PC-3 (cell line): Measurements from ENCODE around the gene PRLR. TPM values are rescaled to one million over a fixed set of nuclear protein-coding genes. Genes with fewer than 3 reads are reported as not detected.

Experiments
- ATAC-seq: fragments of 200-7000 bp; cut with Tn5 transposase; 2 replicates; pipeline ENCODE4 v1.9.1; 2020; ENCODE audit warnings: mild to moderate bottlenecking, moderate library complexity
- BruUV-seq: library from RNA; stranded (reverse); fragments of 400-500 nt; replicated peaks from 2 replicates; lab custom pipeline; 2021; lab: Mats Ljungman, UMichigan
- CTCF ChIA-PET: fragments of 300-600 bp; sonication (Branson Sonifier 250); formaldehyde crosslinking; loops from one replicate; lab custom pipeline; 2022; ENCODE audit warnings: antibody characterized with exemption; lab: Charles Lee
- POLR2A ChIA-PET: fragments of 300-600 bp; sonication (Branson Sonifier 250); formaldehyde crosslinking; loops from one replicate; lab custom pipeline; 2022; ENCODE audit warnings: antibody characterized with exemption; ENCODE audit not compliant: unreplicated experiment; lab: Charles Lee
- DNase-seq: peaks from one replicate; pipeline ENCODE4 v3.0.0-alpha.2; 2015
- H2AFZ ChIP-seq: fragments of 300-600 bp; sonication (generic); 2 replicates; pipeline ENCODE4 v1.6.0; 2016; ENCODE audit warnings: antibody characterized with exemption, low read length
- H3F3A ChIP-seq: fragments of 300-600 bp; sonication (generic); one replicate; pipeline ENCODE4 v1.6.0; 2017; ENCODE audit warnings: antibody characterized with exemption, low read length, control low read depth, mild to moderate bottlenecking; ENCODE audit not compliant: unreplicated experiment
- H3K27ac ChIP-seq: fragments of 300-600 bp; sonication (generic); 2 replicates; pipeline ENCODE4 v1.5.1; 2016; ENCODE audit warnings: mild to moderate bottlenecking, low read length
- H3K27me3 ChIP-seq: fragments of 300-600 bp; sonication (generic); 2 replicates; pipeline ENCODE4 v1.6.1; 2016; ENCODE audit warnings: low read length, mixed read lengths
- H3K36me3 ChIP-seq: fragments of 300-600 bp; sonication (generic); 2 replicates; pipeline ENCODE4 v1.6.1; 2016; ENCODE audit warnings: low read depth, mixed run types, low read length, mixed read lengths
- H3K4me1 ChIP-seq: fragments of 300-600 bp; sonication (generic); 2 replicates; pipeline ENCODE4 v1.5.1; 2016; ENCODE audit warnings: low read length; ENCODE audit not compliant: insufficient read depth
- H3K4me2 ChIP-seq: fragments of 300-600 bp; sonication (generic); 2 replicates; pipeline ENCODE4 v1.6.0; 2016; ENCODE audit warnings: low read length
- H3K4me3 ChIP-seq: fragments of 300-600 bp; sonication (generic); 2 replicates; pipeline ENCODE4 v1.5.1; 2016; ENCODE audit warnings: mild to moderate bottlenecking, low read length, mixed read lengths
- H3K79me2 ChIP-seq: fragments of 300-600 bp; sonication (generic); 2 replicates; pipeline ENCODE4 v1.6.1; 2017; ENCODE audit warnings: low read length, mixed read lengths
- H3K9ac ChIP-seq: fragments of 300-600 bp; sonication (generic); 2 replicates; pipeline ENCODE4 v1.6.0; 2016; ENCODE audit warnings: mild to moderate bottlenecking, low read length
- H3K9me2 ChIP-seq: fragments of 300-600 bp; sonication (generic); replicated peaks from 2 replicates; pipeline ENCODE4 v1.6.1; 2016; ENCODE audit warnings: mixed run types, low read length, mixed read lengths
- H3K9me3 ChIP-seq: fragments of 300-600 bp; sonication (generic); 2 replicates; pipeline ENCODE4 v1.6.1; 2016; ENCODE audit warnings: low read length, mixed read lengths
- H4K20me1 ChIP-seq: fragments of 300-600 bp; sonication (generic); 2 replicates; pipeline ENCODE4 v1.6.1; 2016; ENCODE audit warnings: low read length, mixed read lengths
- CTCF ChIP-seq: fragments of 300-600 bp; sonication (generic); conservative IDR thresholded peaks from 2 replicates; pipeline ENCODE4 v1.5.1; 2017; ENCODE audit warnings: antibody characterized with exemption, low read depth, mild to moderate bottlenecking, low read length
- EZH2 ChIP-seq: fragments of 300-600 bp; sonication (generic); IDR thresholded peaks from one replicate; pipeline ENCODE4 v1.6.1; 2017; ENCODE audit warnings: antibody characterized with exemption, mild to moderate bottlenecking, low read length; ENCODE audit not compliant: unreplicated experiment
- EZH2phosphoT487 ChIP-seq: fragments of 300-600 bp; sonication (generic); IDR thresholded peaks from 2 replicates; pipeline ENCODE4 v1.6.1; 2018; ENCODE audit warnings: mild to moderate bottlenecking, antibody characterized with exemption, low read length, borderline replicate concordance
- intact Hi-C: fragments of 100-400 bp; cut with micrococcal nuclease; formaldehyde crosslinking; loops from 2 replicates; pipeline ENCODE4 v1.9.0; 2023
- total RNA-seq: library from RNA; depleted of rRNA; stranded (reverse); fragments of >200 nt; gene quantifications from 2 replicates; pipeline ENCODE4 v1.2.3, GENCODE V29; 2014

Gene PRLR
- total RNA-seq, 1 experiment from 2014 or later: 0.29 TPM

GRCh38 chr5:35266276-35266675, 36.0 kb upstream of the PRLR start:
- Histone ChIP-seq H2AFZ (no peak overlapping the region), H3K79me2 (no peaks in the 10 kb centered on the region), H3K9me3 (no peaks in the 10 kb centered on the region), H3K27me3 (peaks cover 29% of the 10 kb centered on the region; the same call in 1 of the 2 replicates), H3K4me1 (no peaks in the 10 kb centered on the region), H3F3A (no peaks in the 10 kb centered on the region), H3K9me2 (no peaks in the 10 kb centered on the region), H3K27ac (no peak overlapping the region), H3K4me3 (no peak overlapping the region), H3K36me3 (no peaks in the 10 kb centered on the region), H4K20me1 (no peaks in the 10 kb centered on the region), H3K4me2 (no peak overlapping the region), H3K9ac (no peak overlapping the region)
- no TSS peak for BruUV-seq
- TF ChIP-seq CTCF: no peak
- no peak for TF ChIP-seq EZH2
- no peak for TF ChIP-seq EZH2phosphoT487
- CTCF ChIA-PET: no interaction called here
- POLR2A ChIA-PET: no interaction called here
- ATAC-seq (no peak), DNase-seq (no peak)
- intact Hi-C loops: no loop called here

- no peak overlapping the region for H3K9ac ChIP-seq
- no TSS peak for BruUV-seq
- no peaks in the 10 kb centered on the region for H3K9me2 ChIP-seq
- no peaks in the 10 kb centered on the region for H3K9me3 ChIP-seq
- peaks cover 29% of the 10 kb centered on the region; the same call in 1 of the 2 replicates for H3K27me3 ChIP-seq
- no peaks in the 10 kb centered on the region for H3K79me2 ChIP-seq
- H3K4me3 ChIP-seq: no peak overlapping the region
- H3K36me3 ChIP-seq: no peaks in the 10 kb centered on the region
- ChIA-PET CTCF (no interaction called here), POLR2A (no interaction called here)
- no peak overlapping the region for H3K27ac ChIP-seq
- no peaks in the 10 kb centered on the region for H3F3A ChIP-seq
- intact Hi-C loops: no loop called here
- no peak for DNase-seq
- TF ChIP-seq EZH2 (no peak), EZH2phosphoT487 (no peak), CTCF (no peak)
- H2AFZ ChIP-seq: no peak overlapping the region
- no peak overlapping the region for H3K4me2 ChIP-seq
- H3K4me1 ChIP-seq: no peaks in the 10 kb centered on the region
- no peak for ATAC-seq
- H4K20me1 ChIP-seq: no peaks in the 10 kb centered on the region
Observed at GRCh38 chr5:35264509-35264908, 34.2 kb upstream of the PRLR start.

- POLR2A ChIA-PET: no interaction called here
Observed at GRCh38 chr5:35263266-35263877, 33.1 kb upstream of the PRLR start.

More at GRCh38 chr5:35263266-35263877, 33.1 kb upstream of the PRLR start:
- CTCF ChIA-PET: no interaction called here
- H2AFZ ChIP-seq: no peak overlapping the region
- no peak overlapping the region for H3K27ac ChIP-seq
- H3K79me2 ChIP-seq: no peaks in the 10 kb centered on the region
- no peak for ATAC-seq
- no peaks in the 10 kb centered on the region for H3K4me1 ChIP-seq
- H4K20me1 ChIP-seq: no peaks in the 10 kb centered on the region
- no peak overlapping the region for H3K9ac ChIP-seq
- H3K4me3 ChIP-seq: no peak overlapping the region
- H3K9me2 ChIP-seq: no peaks in the 10 kb centered on the region
- H3F3A ChIP-seq: no peaks in the 10 kb centered on the region
- TF ChIP-seq EZH2 (no peak), EZH2phosphoT487 (no peak), CTCF (no peak)
- no peak for DNase-seq
- no TSS peak for BruUV-seq
- H3K4me2 ChIP-seq: no peak overlapping the region
- intact Hi-C loops: no loop called here
- peaks cover 29% of the 10 kb centered on the region; the same call in 1 of the 2 replicates for H3K27me3 ChIP-seq
- no peaks in the 10 kb centered on the region for H3K36me3 ChIP-seq
- no peaks in the 10 kb centered on the region for H3K9me3 ChIP-seq
